ENCODE measurements around the gene HNF4A. TPM values are rescaled to one million over a fixed set of nuclear protein-coding genes. Genes with fewer than 3 reads are reported as not detected.
A peak's percentile ranks its signal among the peaks of the same experiment; 100 is the strongest.

The HNF4A gene
- total and polyA plus RNA-seq, 2 of the 13 experiments (the other 11 are each of a cell fraction or from before 2014, with no cell fraction given) = 80.9 to 169 TPM

- peaks cover 100% of the 10 kb centered on the region for H3K4me1 ChIP-seq (ENCODE audit: insufficient read depth, low read length)
- CTCF ChIA-PET (ENCODE audit: low intra/inter-chr PET ratio, low total read pairs) = no interaction called here
- no peaks in the 10 kb centered on the region; a peak in 1 of 5 replicates for H3K27me3 ChIP-seq (ENCODE audit: control insufficient read depth in 1 of 2, insufficient read depth in 2 of 2, low read length in 2 of 2)
- POLR2A ChIA-PET = interaction anchor here (0.8 to 11.5 kb wide), 9 partner anchors 7 to 97 kb away, joined by 3 to 556 read pairs (median 10); partner anchors contain the start of gene FITM2
- DNase-seq (ENCODE audit: low spot score) = no peak
- H3K4me2 ChIP-seq (ENCODE audit: low read depth, low read length) = no peak overlapping the region
- H3K9me3 ChIP-seq (ENCODE audit: low read length) = no peaks in the 10 kb centered on the region
- H3K36me3 ChIP-seq (replicated peaks in 1 of 2; ENCODE audit: control insufficient read depth in 1 of 2, insufficient read depth in 2 of 2, low read length in 2 of 2) = peaks cover 43 to 56% of the 10 kb centered on the region in 2 experiments
- in situ Hi-C loops (cut with HindIII; ENCODE audit: extremely low pct_ligation_motif_present, low pct_unique_long_range_greater_than_20kb) = no loop called here
- no peak overlapping the region for H3K4me3 ChIP-seq (replicated peaks in 1 of 3; ENCODE audit: insufficient read depth in 1 of 3, low read depth in 2 of 3, low read length in 3 of 3)
- FAIRE-seq = no peak
- H3K79me2 ChIP-seq (ENCODE audit: insufficient read depth, low read length) = peaks cover 47% of the 10 kb centered on the region
- intact Hi-C loops (cut with micrococcal nuclease; ENCODE audit: unreplicated experiment) = no loop called here
- ATAC-seq = no peak
- no peak overlapping the region for H2AFZ ChIP-seq (ENCODE audit: low read length)
- 91% methylated on average over 14 of the region's 14 CpGs for WGBS (ENCODE audit: low lambda C conversion rate)
- peak overlapping the region; percentile 55 for H3K27ac ChIP-seq (ENCODE audit: extremely low read length, insufficient read depth, low read length)
- no peak overlapping the region for H3K9ac ChIP-seq (ENCODE audit: insufficient read depth, low read depth, low read length)
- H4K20me1 ChIP-seq (ENCODE audit: insufficient read depth, low read length) = peaks cover 14% of the 10 kb centered on the region; the same call in 1 of the 2 replicates
- BruUV-seq (replicated peaks) = no TSS peak
- TF ChIP-seq POLR2G (IDR thresholded peaks at IDR 0.05; ENCODE audit: low read depth, low read length) (peak; percentile 55), TARDBP (CRISPR knock-in tag; IDR thresholded peaks at IDR 0.05) (peak; percentile 73; the same call in 1 of the 2 replicates), ZNF784 (CRISPR knock-in tag; IDR thresholded peaks at IDR 0.05; ENCODE audit: borderline replicate concordance) (0 out of 2 replicates have a peak, but pooled peaks have one; percentile 10), ZNF687 (CRISPR knock-in tag; IDR thresholded peaks at IDR 0.05) (peak; percentile 62; the same call in 1 of the 2 replicates), POLR2AphosphoS5 (IDR thresholded peaks at IDR 0.05; ENCODE audit: low read depth, low read length) (peak; percentile 15; the same call in 1 of the 2 replicates), ZBTB40 (IDR thresholded peaks at IDR 0.05) (no peak), ZBTB40 (CRISPR knock-in tag; IDR thresholded peaks at IDR 0.05) (peak; percentile 62; the same call in 1 of the 2 replicates), ZBTB38 (CRISPR knock-in tag; IDR thresholded peaks at IDR 0.05) (0 out of 2 replicates have a peak, but pooled peaks have one; percentile 25)
Observed at GRCh38 chr20:44407402-44408184, 52.1 kb downstream of the HNF4A start.
